ENCODE data around the gene WDR48. TPM values are rescaled to one million over a fixed set of nuclear protein-coding genes. Genes with fewer than 3 reads are reported as not detected.

Gene WDR48
- total RNA-seq, 1 donor from 2014 or later, result 33.6 TPM

DNA sequence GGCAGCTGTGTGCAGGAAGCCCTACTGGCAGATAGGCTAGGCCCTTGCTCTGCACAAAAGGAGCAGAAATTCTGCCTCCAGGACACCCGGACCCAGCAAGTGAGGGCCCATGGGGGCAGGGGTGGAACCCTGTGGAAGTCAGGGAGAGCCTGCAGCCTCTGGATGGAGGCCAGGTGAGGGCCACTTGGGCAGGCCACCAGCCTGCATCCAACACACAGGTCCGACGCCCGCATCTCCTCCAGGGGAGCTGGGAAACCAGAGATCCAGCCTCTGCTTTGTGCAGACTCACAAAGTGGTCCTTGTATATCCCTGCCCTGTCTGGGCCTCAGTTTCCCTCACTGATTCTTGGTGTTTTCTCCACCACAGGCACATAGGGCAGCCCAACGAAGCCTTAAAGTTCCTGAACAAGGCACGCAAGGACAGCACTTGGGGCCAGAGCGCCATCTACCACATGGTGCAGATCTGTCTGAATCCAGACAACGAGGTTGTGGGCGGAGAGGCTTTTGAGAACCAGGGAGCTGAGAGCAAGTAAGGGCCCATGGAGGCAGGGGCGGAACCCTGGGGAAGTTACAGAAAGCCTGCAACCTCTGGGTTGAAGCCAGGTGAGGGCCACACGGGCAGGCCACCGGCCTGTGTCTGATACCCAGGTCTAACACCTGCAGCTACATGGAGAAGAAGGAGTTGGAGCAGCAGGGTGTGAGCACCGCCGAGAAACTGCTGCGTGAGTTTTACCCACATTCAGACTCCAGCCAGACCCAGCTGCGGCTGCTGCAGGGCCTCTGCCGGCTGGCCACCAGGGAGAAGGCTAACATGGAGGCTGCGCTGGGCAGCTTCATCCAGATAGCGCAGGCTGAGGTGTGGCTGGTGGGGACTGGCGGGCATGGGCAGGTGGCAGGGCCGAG, 85.0 kb downstream of the WDR48 start:
- Histone ChIP-seq H3K27ac (replicated peaks) (no peak overlapping the region), H3K36me3 (peaks cover 17% of the 10 kb centered on the region), H3K4me1 (peaks cover 80% of the 10 kb centered on the region), H3K9me3 (replicated peaks) (no peaks in the 10 kb centered on the region), H3K4me3 (no peak overlapping the region), H3K27me3 (ENCODE audit: low read depth) (no peaks in the 10 kb centered on the region)
- intact Hi-C loops (cut with micrococcal nuclease), result no loop called here
- DNase-seq, result no peak
- TF ChIP-seq, protein P1, sequence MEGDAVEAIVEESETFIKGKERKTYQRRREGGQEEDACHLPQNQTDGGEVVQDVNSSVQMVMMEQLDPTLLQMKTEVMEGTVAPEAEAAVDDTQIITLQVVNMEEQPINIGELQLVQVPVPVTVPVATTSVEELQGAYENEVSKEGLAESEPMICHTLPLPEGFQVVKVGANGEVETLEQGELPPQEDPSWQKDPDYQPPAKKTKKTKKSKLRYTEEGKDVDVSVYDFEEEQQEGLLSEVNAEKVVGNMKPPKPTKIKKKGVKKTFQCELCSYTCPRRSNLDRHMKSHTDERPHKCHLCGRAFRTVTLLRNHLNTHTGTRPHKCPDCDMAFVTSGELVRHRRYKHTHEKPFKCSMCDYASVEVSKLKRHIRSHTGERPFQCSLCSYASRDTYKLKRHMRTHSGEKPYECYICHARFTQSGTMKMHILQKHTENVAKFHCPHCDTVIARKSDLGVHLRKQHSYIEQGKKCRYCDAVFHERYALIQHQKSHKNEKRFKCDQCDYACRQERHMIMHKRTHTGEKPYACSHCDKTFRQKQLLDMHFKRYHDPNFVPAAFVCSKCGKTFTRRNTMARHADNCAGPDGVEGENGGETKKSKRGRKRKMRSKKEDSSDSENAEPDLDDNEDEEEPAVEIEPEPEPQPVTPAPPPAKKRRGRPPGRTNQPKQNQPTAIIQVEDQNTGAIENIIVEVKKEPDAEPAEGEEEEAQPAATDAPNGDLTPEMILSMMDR (IDR thresholded peaks at IDR 0.05; ENCODE audit: borderline replicate concordance), result no peak

DNA sequence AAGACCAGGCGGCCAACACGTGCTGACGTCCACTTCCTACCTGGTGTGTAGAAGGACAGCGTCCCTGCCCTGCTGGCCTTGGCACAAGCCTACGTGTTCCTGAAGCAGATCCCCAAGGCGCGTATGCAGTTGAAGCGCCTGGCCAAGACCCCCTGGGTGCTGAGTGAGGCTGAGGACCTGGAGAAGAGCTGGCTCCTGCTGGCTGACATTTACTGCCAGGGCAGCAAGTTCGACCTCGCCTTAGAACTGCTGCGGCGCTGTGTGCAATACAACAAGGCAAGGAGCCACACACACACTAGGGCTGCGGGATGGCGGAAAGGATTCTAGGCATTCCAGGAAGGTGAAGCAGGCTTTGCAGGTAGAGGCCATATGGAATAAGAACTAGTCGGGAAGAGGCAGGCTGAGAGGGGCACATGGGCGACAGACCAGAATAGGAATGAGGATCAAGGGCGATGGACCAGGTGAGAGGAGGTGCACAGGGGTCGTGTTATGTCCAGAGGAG, 85.7 kb downstream of the WDR48 start:
- Histone ChIP-seq H3K27me3 (ENCODE audit: low read depth) (no peaks in the 10 kb centered on the region), H3K4me3 (no peak overlapping the region), H3K27ac (replicated peaks) (no peak overlapping the region), H3K36me3 (peaks cover 24% of the 10 kb centered on the region), H3K4me1 (peaks cover 87% of the 10 kb centered on the region), H3K9me3 (replicated peaks) (no peaks in the 10 kb centered on the region)
- intact Hi-C loops (cut with micrococcal nuclease), result no loop called here
- no peak for DNase-seq
- TF ChIP-seq, protein P1 (IDR thresholded peaks at IDR 0.05; ENCODE audit: borderline replicate concordance), result no peak

DNA sequence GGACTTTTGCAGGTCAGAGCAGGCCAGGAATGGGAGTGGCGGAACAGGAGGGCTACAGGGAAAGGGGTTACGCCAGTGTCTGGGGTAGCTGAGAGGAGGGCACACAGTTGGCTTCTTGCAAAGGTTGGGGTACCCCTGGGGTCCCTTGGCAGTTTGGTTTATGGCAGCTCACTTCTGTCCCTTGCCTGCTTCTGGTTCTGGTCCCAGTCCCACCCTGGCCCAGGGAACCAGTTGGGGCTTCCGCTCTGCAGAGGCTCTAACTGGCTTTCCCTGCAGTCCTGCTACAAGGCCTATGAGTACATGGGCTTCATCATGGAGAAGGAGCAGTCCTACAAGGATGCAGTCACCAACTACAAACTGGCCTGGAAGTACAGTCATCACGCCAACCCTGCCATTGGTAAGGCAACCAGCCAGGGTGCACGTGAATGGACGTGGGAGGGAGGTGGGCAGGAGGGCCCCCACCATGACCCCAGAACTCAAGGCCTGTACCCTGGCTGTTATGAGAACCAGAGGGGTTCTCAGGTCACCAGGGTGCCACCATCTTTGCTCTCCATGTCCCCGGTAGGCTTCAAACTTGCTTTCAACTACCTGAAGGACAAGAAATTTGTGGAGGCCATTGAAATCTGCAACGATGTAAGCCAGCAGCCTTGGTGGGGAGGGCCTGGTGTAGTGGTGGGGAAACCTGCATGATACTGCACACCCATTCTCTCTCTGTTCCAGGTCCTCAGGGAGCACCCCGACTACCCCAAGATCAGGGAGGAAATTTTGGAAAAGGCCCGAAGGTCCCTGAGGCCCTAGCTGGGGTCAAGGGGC, 86.4 kb downstream of the WDR48 start:
- Histone ChIP-seq H3K27me3 (ENCODE audit: low read depth) (no peaks in the 10 kb centered on the region), H3K4me1 (peaks cover 90% of the 10 kb centered on the region), H3K27ac (replicated peaks) (no peak overlapping the region), H3K9me3 (replicated peaks) (no peaks in the 10 kb centered on the region), H3K36me3 (peaks cover 31% of the 10 kb centered on the region), H3K4me3 (no peak overlapping the region)
- intact Hi-C loops (cut with micrococcal nuclease), result no loop called here
- no peak for DNase-seq
- TF ChIP-seq, protein P1 (IDR thresholded peaks at IDR 0.05; ENCODE audit: borderline replicate concordance), result no peak

DNA sequence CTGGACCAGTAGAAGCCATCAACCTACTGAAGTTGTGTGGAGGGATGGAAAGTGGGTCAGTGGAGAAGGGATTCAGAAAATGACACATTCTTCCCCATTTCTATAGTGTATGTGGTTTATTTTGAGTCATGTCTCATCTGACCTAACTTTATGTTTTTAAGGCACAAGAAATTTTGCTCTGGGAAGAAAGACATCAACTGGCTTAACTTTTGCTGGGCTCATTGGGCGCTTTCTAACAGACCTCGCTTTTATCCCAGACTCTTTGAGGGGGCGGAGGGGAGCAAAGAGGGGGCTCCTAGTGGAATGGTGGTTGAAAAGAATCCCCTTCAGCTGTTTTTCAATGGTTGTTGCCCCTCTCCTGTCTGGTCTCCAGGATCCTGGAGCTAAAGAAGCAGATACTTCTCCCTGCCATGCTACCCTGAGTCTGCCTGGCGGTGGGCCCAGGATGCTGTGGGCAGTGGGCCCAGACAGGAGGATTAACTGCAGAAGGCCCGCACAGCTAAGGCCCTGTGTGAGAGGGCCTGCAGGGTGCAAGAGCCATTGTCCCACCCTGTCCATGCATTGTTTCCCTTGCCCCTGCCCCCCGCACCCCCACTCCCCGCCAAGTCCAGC, 87.1 kb downstream of the WDR48 start:
- no peaks in the 10 kb centered on the region for H3K27me3 ChIP-seq (ENCODE audit: low read depth)
- intact Hi-C loops (cut with micrococcal nuclease), result no loop called here
- DNase-seq, result peak; percentile 76
- H3K27ac ChIP-seq (replicated peaks), result peak overlapping the region; percentile 66
- TF ChIP-seq, protein P1 (IDR thresholded peaks at IDR 0.05; ENCODE audit: borderline replicate concordance), result no peak
- no peak overlapping the region for H3K4me3 ChIP-seq
- no peaks in the 10 kb centered on the region for H3K9me3 ChIP-seq (replicated peaks)
- peaks cover 88% of the 10 kb centered on the region for H3K4me1 ChIP-seq
- H3K36me3 ChIP-seq, result peaks cover 38% of the 10 kb centered on the region

DNA sequence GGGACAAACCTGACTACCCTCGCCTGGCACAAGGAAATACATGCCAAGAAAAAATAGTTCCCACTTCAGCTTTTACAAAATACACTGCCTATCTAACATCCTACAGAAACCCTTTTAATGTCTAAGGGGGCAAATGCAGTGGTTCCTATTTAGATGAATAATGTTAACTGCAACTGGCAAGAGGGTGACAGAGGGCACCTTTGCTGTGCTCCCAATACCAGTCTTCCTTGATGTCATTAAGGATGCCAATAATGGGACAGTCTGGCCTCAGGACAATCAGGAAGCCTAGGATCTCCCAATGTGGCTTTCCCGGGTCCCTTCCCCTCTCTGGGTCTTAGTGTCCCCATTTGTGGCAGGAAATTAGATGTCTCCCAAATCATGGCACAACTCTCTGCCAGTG, 87.6 kb downstream of the WDR48 start:
- no peaks in the 10 kb centered on the region for H3K27me3 ChIP-seq (ENCODE audit: low read depth)
- no peak for DNase-seq
- TF ChIP-seq, protein P1 (IDR thresholded peaks at IDR 0.05; ENCODE audit: borderline replicate concordance), result no peak
- peaks cover 88% of the 10 kb centered on the region for H3K4me1 ChIP-seq
- H3K36me3 ChIP-seq, result peaks cover 44% of the 10 kb centered on the region
- no peak overlapping the region for H3K4me3 ChIP-seq
- intact Hi-C loops (cut with micrococcal nuclease), result no loop called here
- H3K9me3 ChIP-seq (replicated peaks), result no peaks in the 10 kb centered on the region
- H3K27ac ChIP-seq (replicated peaks), result peak overlapping the region; percentile 66
